T-helper 17 cell (primary cell): Measurements from ENCODE around the gene ARFGEF2. TPM values are rescaled to one million over a fixed set of nuclear protein-coding genes. Genes with fewer than 3 reads are reported as not detected.
"Not testable (repeated sequence)": the region's sequence is repeated elsewhere in the genome, so short reads cannot be mapped to it uniquely, and the experiment has no call there.

Source experiments
- ATAC-seq: fragments of 150-1000 bp; cut with Tn5 transposase; 2 replicates; pipeline ENCODE4 v1.10.0; 2021; ENCODE audit warnings: mild to moderate bottlenecking, moderate library complexity
- DNase-seq, 3 donors: peaks; one replicate each; pipeline versions ENCODE4 v3.0.0 to v3.0.0-alpha.2; 2020 to 2021
- H3K9me3 ChIP-seq: one replicate; pipeline ENCODE4 v1.7.0; 2013; ENCODE audit warnings: low read length, mild to moderate bottlenecking; ENCODE audit not compliant: control insufficient read depth, poor library complexity, severe bottlenecking
- H3K27ac Mint-ChIP-seq: one replicate; pipeline ENCODE4 v1.8.0; 2022; ENCODE audit warnings: mild to moderate bottlenecking, moderate library complexity, mixed read lengths
- H3K27me3 Mint-ChIP-seq: one replicate; pipeline ENCODE4 v1.8.0; 2022; ENCODE audit warnings: mixed read lengths
- H3K36me3 Mint-ChIP-seq: one replicate; pipeline ENCODE4 v1.8.0; 2022; ENCODE audit warnings: low read depth, mixed read lengths
- H3K4me1 Mint-ChIP-seq: one replicate; pipeline ENCODE4 v1.8.0; 2022; ENCODE audit warnings: mild to moderate bottlenecking, mixed read lengths
- H3K4me3 Mint-ChIP-seq: one replicate; pipeline ENCODE4 v1.8.0; 2022; ENCODE audit warnings: mild to moderate bottlenecking, moderate library complexity, mixed read lengths
- total RNA-seq, 4 donors: library from RNA in 2 of 4; stranded (reverse) in 2 of 4; gene quantifications; one replicate each; pipeline ENCODE4 v1.2.3 and lab custom pipeline; 2022 to 2026

The ARFGEF2 gene
- total RNA-seq, 2 donors from 2014 or later = 24.1 to 24.7 TPM

DNA sequence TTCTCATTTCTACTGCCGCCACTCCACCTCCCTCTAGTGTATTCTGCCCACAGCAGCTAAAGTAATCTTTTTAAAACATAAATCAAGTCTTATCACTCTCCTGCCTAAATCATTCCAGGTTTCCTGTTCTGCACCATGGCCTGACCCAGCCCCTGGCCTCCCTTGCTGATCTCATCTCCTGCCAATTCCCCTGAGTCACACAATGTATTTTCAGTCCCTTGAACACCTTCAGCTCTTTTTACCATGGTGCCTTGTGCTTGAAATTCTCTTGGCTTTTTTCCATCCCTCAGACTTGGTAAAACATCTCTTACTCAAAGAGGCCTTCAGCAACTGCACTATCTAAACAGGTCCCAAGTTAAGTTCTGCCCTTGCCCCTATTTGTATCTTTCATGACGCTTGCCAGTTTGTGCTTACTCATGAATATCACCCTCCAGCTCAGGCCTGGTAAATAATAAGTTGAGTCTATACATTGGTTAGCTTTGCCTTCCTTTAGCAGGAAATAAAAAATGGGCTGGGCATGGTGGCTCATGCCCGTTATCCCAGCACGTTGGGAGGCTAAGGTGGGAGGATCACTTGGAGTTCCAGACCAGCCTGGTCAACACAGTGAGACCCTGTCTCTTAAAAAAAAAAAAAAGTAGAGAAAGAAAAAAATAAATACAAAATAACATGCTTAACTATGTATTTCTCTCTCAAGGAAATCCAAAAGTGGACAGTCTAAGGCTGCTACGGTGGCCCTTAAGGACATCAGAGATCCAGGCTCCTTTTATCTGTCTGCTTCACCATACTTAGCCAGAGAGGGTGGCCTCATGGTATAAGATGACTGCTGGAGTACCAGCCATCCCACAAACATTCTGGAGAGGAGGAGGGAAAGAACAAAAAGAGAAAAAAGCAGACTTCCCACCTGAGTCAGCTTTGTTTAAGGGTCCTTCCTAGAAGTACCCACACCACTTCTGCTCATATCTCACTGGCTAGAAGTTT is 62.2 kb downstream of the ARFGEF2 start:
- no peak for ATAC-seq
- Mint-ChIP-seq H3K4me1 (peaks cover 13% of the 10 kb centered on the region), H3K4me3 (no peak overlapping the region)

GRCh38 chr20:48984575-48985219 is 63.2 kb downstream of the ARFGEF2 start:
- H3K36me3 Mint-ChIP-seq = peaks cover 22% of the 10 kb centered on the region
- no peak overlapping the region for H3K4me3 Mint-ChIP-seq
- H3K27ac Mint-ChIP-seq = no peak overlapping the region
- ATAC-seq = no peak
- no peaks in the 10 kb centered on the region for H3K9me3 ChIP-seq
- no peak for DNase-seq
- H3K4me1 Mint-ChIP-seq = peaks cover 11% of the 10 kb centered on the region
- no peaks in the 10 kb centered on the region for H3K27me3 Mint-ChIP-seq

More for the DNA sequence above, 62.2 kb downstream of the ARFGEF2 start:
- H3K27ac Mint-ChIP-seq = no peak overlapping the region
- DNase-seq = no peak
- no peaks in the 10 kb centered on the region for H3K9me3 ChIP-seq
- no peaks in the 10 kb centered on the region for H3K27me3 Mint-ChIP-seq
- peaks cover 25% of the 10 kb centered on the region for H3K36me3 Mint-ChIP-seq

GRCh38 chr20:48986899-48987298 is 65.4 kb downstream of the ARFGEF2 start:
- H3K4me1 Mint-ChIP-seq = peaks cover 4% of the 10 kb centered on the region
- no peaks in the 10 kb centered on the region for H3K9me3 ChIP-seq
- DNase-seq = no peak
- no peak overlapping the region for H3K27ac Mint-ChIP-seq
- H3K27me3 Mint-ChIP-seq = no peaks in the 10 kb centered on the region
- peaks cover 15% of the 10 kb centered on the region for H3K36me3 Mint-ChIP-seq
- ATAC-seq = no peak
- H3K4me3 Mint-ChIP-seq = no peak overlapping the region

GRCh38 chr20:48990467-48990866 is 69.0 kb downstream of the ARFGEF2 start:
- H3K27me3 Mint-ChIP-seq = no peaks in the 10 kb centered on the region
- H3K36me3 Mint-ChIP-seq = peaks cover 14% of the 10 kb centered on the region
- H3K4me1 Mint-ChIP-seq = peaks cover 4% of the 10 kb centered on the region
- H3K4me3 Mint-ChIP-seq = no peak overlapping the region
- DNase-seq = no peak
- no peaks in the 10 kb centered on the region for H3K9me3 ChIP-seq
- no peak overlapping the region for H3K27ac Mint-ChIP-seq
- ATAC-seq = no peak

DNA sequence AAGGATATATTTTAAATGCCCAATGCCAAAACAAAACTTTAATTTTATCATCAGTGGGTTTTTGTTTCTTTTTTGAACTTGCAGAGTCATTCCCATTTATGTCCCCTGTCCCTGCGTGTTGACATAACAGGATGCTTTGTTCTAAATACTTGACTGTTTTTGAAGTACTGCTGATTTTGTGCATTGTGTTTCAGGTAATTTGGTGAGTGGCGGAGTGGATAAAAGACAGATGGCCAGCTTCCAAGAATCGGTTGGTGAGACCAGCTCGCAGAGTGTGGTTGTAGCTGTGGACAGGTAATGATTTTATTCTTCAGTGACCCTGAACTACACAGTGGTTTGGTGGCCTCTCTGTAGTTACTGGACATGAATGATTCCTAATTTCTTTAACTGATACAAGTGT is 74.1 kb downstream of the ARFGEF2 start:
- peaks cover 4% of the 10 kb centered on the region for H3K4me1 Mint-ChIP-seq
- ATAC-seq = no peak
- DNase-seq = no peak
- no peak overlapping the region for H3K4me3 Mint-ChIP-seq
- H3K9me3 ChIP-seq = no peaks in the 10 kb centered on the region
- no peaks in the 10 kb centered on the region for H3K27me3 Mint-ChIP-seq
- H3K36me3 Mint-ChIP-seq = peaks cover 19% of the 10 kb centered on the region
- H3K27ac Mint-ChIP-seq = no peak overlapping the region

- Mint-ChIP-seq H3K36me3 (peaks cover 11% of the 10 kb centered on the region), H3K27ac (no peak overlapping the region), H3K27me3 (no peaks in the 10 kb centered on the region), H3K4me3 (no peak overlapping the region), H3K4me1 (no peaks in the 10 kb centered on the region)
- DNase-seq (no peak), ATAC-seq (no peak)
- no peaks in the 10 kb centered on the region for H3K9me3 ChIP-seq
Observed at GRCh38 chr20:48999890-49000870, 78.7 kb downstream of the ARFGEF2 start.

DNA sequence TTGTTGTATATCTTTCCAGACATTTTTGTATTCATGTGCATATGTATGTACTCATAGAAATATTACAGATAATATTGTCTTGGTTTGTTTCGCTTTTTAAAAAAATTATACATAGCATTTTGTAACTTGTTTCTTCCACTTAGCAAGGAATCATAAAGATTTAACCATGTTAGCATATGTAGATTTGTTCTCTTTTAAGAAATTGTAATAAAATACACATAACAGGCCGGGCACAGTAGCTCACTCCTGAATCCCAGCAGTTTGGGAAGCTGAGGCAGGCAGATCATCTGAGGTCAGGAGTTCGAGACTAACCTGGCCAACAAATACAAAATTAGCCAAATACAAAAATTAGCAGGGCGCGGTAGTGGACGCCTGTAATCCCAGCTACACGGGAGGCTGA is 80.2 kb downstream of the ARFGEF2 start:
- Mint-ChIP-seq H3K36me3 (peaks cover 13% of the 10 kb centered on the region), H3K27ac (no peak overlapping the region)

DNA sequence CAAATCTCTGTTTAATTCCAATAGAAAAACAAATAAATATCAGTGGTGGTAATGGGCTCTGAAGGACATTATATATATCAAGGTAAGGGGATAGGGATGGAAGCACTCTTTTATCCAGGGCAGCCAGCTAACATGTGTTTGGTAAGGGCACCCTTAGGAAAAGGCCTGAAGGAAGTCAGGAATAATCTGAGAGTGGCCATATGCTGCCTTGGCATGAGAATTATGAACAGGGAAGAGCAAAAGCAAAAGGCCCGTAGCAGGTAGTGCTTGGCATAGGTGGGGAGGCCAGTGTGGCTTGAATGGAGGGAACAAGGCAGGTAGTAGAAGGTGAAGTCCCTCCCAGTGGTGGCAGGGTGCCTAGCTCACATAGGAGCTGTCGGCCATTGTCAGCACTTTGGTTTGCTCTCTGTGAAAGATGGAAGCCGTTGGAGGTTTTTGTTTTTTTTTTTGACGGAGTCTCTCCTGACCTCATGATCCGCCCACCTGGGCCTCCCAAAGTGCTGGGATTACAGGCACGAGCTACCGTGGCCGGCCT is 85.0 kb downstream of the ARFGEF2 start:
- H3K4me3 Mint-ChIP-seq = no peak overlapping the region
- no peak for ATAC-seq
- no peak for DNase-seq

More for the DNA sequence above, 80.2 kb downstream of the ARFGEF2 start:
- Mint-ChIP-seq H3K4me1 (no peaks in the 10 kb centered on the region), H3K4me3 (no peak overlapping the region), H3K27me3 (no peaks in the 10 kb centered on the region)
- DNase-seq (no peak), ATAC-seq (no peak)
- no peaks in the 10 kb centered on the region for H3K9me3 ChIP-seq

DNA sequence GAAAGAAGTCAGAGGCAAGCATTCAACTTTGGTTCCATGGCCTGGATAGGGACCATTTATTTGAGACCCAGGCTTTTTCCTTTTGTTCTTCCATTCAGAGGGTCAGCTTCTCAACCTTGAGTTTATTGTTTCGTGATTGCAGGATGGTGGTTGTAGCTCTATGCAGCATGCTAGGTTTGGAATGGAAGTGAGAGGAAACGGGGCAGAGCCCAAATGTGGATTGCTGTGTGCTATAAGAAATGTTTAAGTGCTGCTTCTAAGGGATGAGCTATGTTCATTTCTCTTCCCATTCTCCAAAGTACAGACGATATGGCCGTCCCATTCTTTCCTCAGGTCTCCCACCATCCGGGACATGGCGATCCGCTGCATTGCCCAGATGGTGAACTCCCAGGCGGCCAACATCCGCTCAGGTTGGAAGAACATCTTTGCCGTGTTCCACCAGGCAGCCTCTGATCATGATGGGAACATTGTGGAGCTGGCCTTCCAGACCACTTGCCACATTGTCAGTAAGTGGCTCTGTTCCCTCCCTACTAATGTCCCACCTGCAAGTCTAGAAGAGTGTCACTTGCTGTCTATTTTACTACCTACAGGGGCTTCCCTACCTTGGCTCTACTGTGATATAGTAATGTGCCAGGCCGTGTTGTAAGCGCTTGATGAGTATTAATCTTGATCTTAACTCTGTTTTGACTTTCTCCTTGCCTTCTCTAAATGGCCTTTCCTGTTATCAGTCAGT is 88.6 kb downstream of the ARFGEF2 start:
- DNase-seq (no peak), ATAC-seq (no peak)
- Mint-ChIP-seq H3K27ac (no peak overlapping the region), H3K27me3 (no peaks in the 10 kb centered on the region), H3K4me1 (no peaks in the 10 kb centered on the region), H3K36me3 (peaks cover 8% of the 10 kb centered on the region), H3K4me3 (no peak overlapping the region)
- H3K9me3 ChIP-seq = no peaks in the 10 kb centered on the region

More for the DNA sequence above, 85.0 kb downstream of the ARFGEF2 start:
- H3K9me3 ChIP-seq = no peaks in the 10 kb centered on the region
- Mint-ChIP-seq H3K4me1 (no peaks in the 10 kb centered on the region), H3K27ac (no peak overlapping the region), H3K27me3 (no peaks in the 10 kb centered on the region), H3K36me3 (peaks cover 10% of the 10 kb centered on the region)

GRCh38 chr20:49024220-49024619 is 102.7 kb downstream of the ARFGEF2 start:
- no peaks in the 10 kb centered on the region for H3K9me3 ChIP-seq
- ATAC-seq = no peak
- H3K27ac Mint-ChIP-seq = no peak overlapping the region
- no peak overlapping the region for H3K4me3 Mint-ChIP-seq
- DNase-seq = no peak
- no peaks in the 10 kb centered on the region for H3K27me3 Mint-ChIP-seq
- peaks cover 6% of the 10 kb centered on the region for H3K36me3 Mint-ChIP-seq
- H3K4me1 Mint-ChIP-seq = no peaks in the 10 kb centered on the region

GRCh38 chr20:49028177-49028576 is 106.7 kb downstream of the ARFGEF2 start:
- not testable (repeated sequence) for H3K36me3 Mint-ChIP-seq, H3K27me3 Mint-ChIP-seq, ATAC-seq, DNase-seq, H3K4me3 Mint-ChIP-seq, H3K9me3 ChIP-seq, H3K4me1 Mint-ChIP-seq
- H3K27ac Mint-ChIP-seq = peak overlapping the region; percentile 32

DNA sequence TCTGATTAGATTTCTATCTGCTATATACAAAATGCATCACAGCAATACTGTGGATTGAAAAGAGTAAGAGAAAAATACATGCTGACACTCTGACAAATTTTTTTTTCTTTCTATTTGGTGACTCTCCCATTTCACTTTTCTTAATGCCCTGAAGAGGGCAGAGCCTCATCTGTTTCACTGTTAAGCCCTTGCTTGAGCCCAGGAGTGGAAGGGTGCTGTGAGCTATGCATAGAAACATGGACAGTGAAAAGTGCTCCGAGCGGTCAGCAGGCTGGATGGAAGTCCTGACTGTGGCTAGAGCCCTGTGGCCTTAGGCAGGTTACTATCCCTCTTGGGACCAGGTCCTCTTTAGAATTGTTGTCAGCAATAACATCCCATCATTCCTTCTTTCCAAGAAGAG is 107.2 kb downstream of the ARFGEF2 start:
- peaks cover 7% of the 10 kb centered on the region for H3K36me3 Mint-ChIP-seq
- no peak for ATAC-seq
- H3K4me3 Mint-ChIP-seq = no peak overlapping the region
- no peak overlapping the region for H3K27ac Mint-ChIP-seq
- DNase-seq = no peak
- no peaks in the 10 kb centered on the region for H3K4me1 Mint-ChIP-seq
- H3K9me3 ChIP-seq = no peaks in the 10 kb centered on the region
- H3K27me3 Mint-ChIP-seq = no peaks in the 10 kb centered on the region
